Neuronal stem cell (in vitro differentiated cells): ENCODE measurements around the gene HIKESHI.
"Not testable (repeated sequence)": the region's sequence is repeated elsewhere in the genome, so short reads cannot be mapped to it uniquely, and the experiment has no call there.

Experiments
- DNase-seq: peaks from one replicate; pipeline ENCODE4 v3.0.0-alpha.2; 2013; ENCODE audit warnings: low spot score
- H2AFZ ChIP-seq: one replicate; pipeline ENCODE4 v1.6.1; 2013; ENCODE audit warnings: mild to moderate bottlenecking, low read length, inconsistent platforms
- H2AK5ac ChIP-seq: 2 replicates; pipeline ENCODE4 v1.6.1; 2013; ENCODE audit warnings: low read depth, mild to moderate bottlenecking, inconsistent platforms, low read length, moderate library complexity, mixed read lengths
- H2BK120ac ChIP-seq: 2 replicates; pipeline ENCODE4 v1.6.1; 2013; ENCODE audit warnings: low read depth, mild to moderate bottlenecking, inconsistent platforms, low read length, moderate library complexity, mixed read lengths
- H2BK12ac ChIP-seq: one replicate; pipeline ENCODE4 v1.6.1; 2013; ENCODE audit warnings: low read length, inconsistent platforms
- H2BK15ac ChIP-seq: 2 replicates; pipeline ENCODE4 v1.6.1; 2013; ENCODE audit warnings: mild to moderate bottlenecking, low read length, inconsistent platforms, mixed read lengths
- H2BK5ac ChIP-seq: one replicate; pipeline ENCODE4 v1.6.1; 2013; ENCODE audit warnings: inconsistent platforms, mild to moderate bottlenecking, low read length, moderate library complexity
- H3K14ac ChIP-seq: one replicate; pipeline ENCODE4 v1.6.1; 2013; ENCODE audit warnings: low read length, inconsistent platforms
- H3K18ac ChIP-seq: 2 replicates; pipeline ENCODE4 v1.6.1; 2013; ENCODE audit warnings: low read length, inconsistent platforms
- H3K23ac ChIP-seq: 2 replicates; pipeline ENCODE4 v1.6.1; 2013; ENCODE audit warnings: low read depth, mild to moderate bottlenecking, mixed read lengths, low read length, inconsistent platforms; ENCODE audit not compliant: poor library complexity
- H3K27ac ChIP-seq: replicated peaks from 3 replicates; pipeline ENCODE4 v1.5.1; 2013; ENCODE audit warnings: low read length, inconsistent platforms
- H3K27me3 ChIP-seq, 3 experiments: 2 replicates each; pipeline ENCODE4 v1.6.1; 2013; ENCODE audit warnings: low read length in 3 of 3, mild to moderate bottlenecking in 2 of 3, inconsistent platforms in 1 of 3, low read depth in 1 of 3, mixed read lengths in 1 of 3, moderate library complexity in 1 of 3; ENCODE audit not compliant: control insufficient read depth in 3 of 3, insufficient read depth in 3 of 3
- H3K36me3 ChIP-seq, 2 donors: replicated peaks in 1 of 2; 2 replicates each; pipeline ENCODE4 v1.6.1; 2013; ENCODE audit warnings: low read length in 2 of 2; ENCODE audit not compliant: control insufficient read depth in 2 of 2, insufficient read depth in 2 of 2
- H3K4ac ChIP-seq: 2 replicates; pipeline ENCODE4 v1.6.1; 2013; ENCODE audit warnings: inconsistent platforms, mild to moderate bottlenecking, low read length, moderate library complexity
- H3K4me1 ChIP-seq, 2 donors: 1 replicate in 1 of 2; 2 replicates in 1 of 2; pipeline ENCODE4 v1.6.1; 2013; ENCODE audit warnings: low read length in 2 of 2, low read depth in 1 of 2; ENCODE audit not compliant: control insufficient read depth in 2 of 2, insufficient read depth in 1 of 2
- H3K4me2 ChIP-seq: one replicate; pipeline ENCODE4 v1.6.1; 2013; ENCODE audit warnings: mild to moderate bottlenecking, low read length, inconsistent platforms; ENCODE audit not compliant: insufficient read depth, poor library complexity, severe bottlenecking
- H3K4me3 ChIP-seq, 2 donors: 2 replicates each; pipeline ENCODE4 v1.5.1; 2013; ENCODE audit warnings: low read length in 2 of 2, mild to moderate bottlenecking in 2 of 2, inconsistent platforms in 1 of 2, moderate library complexity in 1 of 2
- H3K79me1 ChIP-seq: one replicate; pipeline ENCODE4 v1.6.1; 2013; ENCODE audit warnings: low read depth, mild to moderate bottlenecking, inconsistent platforms, low read length, moderate library complexity
- H3K9ac ChIP-seq: one replicate; pipeline ENCODE4 v1.6.1; 2013; ENCODE audit warnings: mild to moderate bottlenecking, low read depth, low read length, inconsistent platforms; ENCODE audit not compliant: poor library complexity
- H3K9me3 ChIP-seq, 2 donors: replicated peaks in 1 of 2; 2 replicates each; pipeline versions ENCODE3 to v1.6.1; 2013; ENCODE audit warnings: low read length in 2 of 2, mild to moderate bottlenecking in 2 of 2, inconsistent platforms in 1 of 2, low read depth in 1 of 2, mixed read lengths in 1 of 2, moderate library complexity in 1 of 2; ENCODE audit not compliant: control insufficient read depth in 2 of 2, insufficient read depth in 1 of 2
- H4K8ac ChIP-seq: one replicate; pipeline ENCODE4 v1.6.1; 2013; ENCODE audit warnings: low read depth, mild to moderate bottlenecking, inconsistent platforms, low read length, moderate library complexity
- H4K91ac ChIP-seq: one replicate; pipeline ENCODE4 v1.6.1; 2013; ENCODE audit warnings: low read length, low read depth, mild to moderate bottlenecking, inconsistent platforms; ENCODE audit not compliant: poor library complexity
- WGBS, 2 donors: extraction: QIAGEN DNeasy Blood & Tissue Kit; methylation state at CpG; one replicate each; pipeline ENCODE4 v1.1.7; 2013; ENCODE audit warnings: missing lambda C conversion rate in 2 of 2, mixed read lengths in 1 of 2; ENCODE audit not compliant: insufficient read length in 2 of 2, insufficient replicate concordance in 1 of 2; ENCODE audit errors: extremely low coverage in 2 of 2; 5-methylcytosine and 5-hydroxymethylcytosine counted together

The HIKESHI gene

GRCh38 chr11:86308710-86309109 lies 6.7 kb downstream of the HIKESHI start:
- peaks cover 0 to 32% of the 10 kb centered on the region in 2 donors for H3K36me3 ChIP-seq
- not testable (repeated sequence) for H3K27me3 ChIP-seq, H2BK12ac ChIP-seq, H3K4me3 ChIP-seq, H2AK5ac ChIP-seq, H3K9ac ChIP-seq, H2BK120ac ChIP-seq, DNase-seq, H4K91ac ChIP-seq, H2AFZ ChIP-seq, H3K4me1 ChIP-seq, H4K8ac ChIP-seq, H3K79me1 ChIP-seq, H2BK5ac ChIP-seq, H2BK15ac ChIP-seq, H3K4ac ChIP-seq, H3K27ac ChIP-seq, H3K9me3 ChIP-seq, H3K18ac ChIP-seq, H3K4me2 ChIP-seq, H3K14ac ChIP-seq, H3K23ac ChIP-seq
- WGBS, 2 donors = no CpG with 5 or more reads among the region's 4 CpGs

GRCh38 chr11:86313793-86314192 lies 11.8 kb downstream of the HIKESHI start:
- no peak overlapping the region for H3K4ac ChIP-seq
- H2BK120ac ChIP-seq = no peak overlapping the region
- H3K23ac ChIP-seq = no peak overlapping the region
- H3K27me3 ChIP-seq = no peaks in the 10 kb centered on the region
- no peak for DNase-seq
- H3K14ac ChIP-seq = no peak overlapping the region
- H2BK12ac ChIP-seq = no peak overlapping the region
- no peak overlapping the region for H2BK15ac ChIP-seq
- no peak overlapping the region for H3K4me3 ChIP-seq
- H3K9ac ChIP-seq = no peak overlapping the region
- H3K18ac ChIP-seq = no peak overlapping the region
- H4K8ac ChIP-seq = no peak overlapping the region
- no CpG with 5 or more reads among the region's 2 CpGs for WGBS, 2 donors
- H3K4me1 ChIP-seq = no peaks in the 10 kb centered on the region
- no peak overlapping the region for H4K91ac ChIP-seq
- H3K79me1 ChIP-seq = no peaks in the 10 kb centered on the region
- no peak overlapping the region for H3K4me2 ChIP-seq
- no peak overlapping the region for H2AFZ ChIP-seq
- peaks cover 0 to 3% of the 10 kb centered on the region in 2 donors for H3K9me3 ChIP-seq
- H3K27ac ChIP-seq = no peak overlapping the region
- no peak overlapping the region for H2BK5ac ChIP-seq
- no peak overlapping the region for H2AK5ac ChIP-seq
- peaks cover under 1 to 42% of the 10 kb centered on the region in 2 donors for H3K36me3 ChIP-seq

- Histone ChIP-seq H3K14ac (no peak overlapping the region), H2BK12ac (no peak overlapping the region), H2BK120ac (no peak overlapping the region), H2AFZ (no peak overlapping the region), H3K36me3 (peaks cover 1 to 49% of the 10 kb centered on the region in 2 donors), H3K18ac (no peak overlapping the region), H2AK5ac (no peak overlapping the region), H2BK5ac (no peak overlapping the region), H3K79me1 (no peaks in the 10 kb centered on the region), H4K8ac (no peak overlapping the region), H3K4ac (no peak overlapping the region), H3K4me2 (no peak overlapping the region), H3K4me3 (no peak overlapping the region), H3K27ac (no peak overlapping the region), H3K4me1 (no peaks in the 10 kb centered on the region), H3K27me3 (no peaks in the 10 kb centered on the region), H3K9me3 (peaks cover 0 to 3% of the 10 kb centered on the region in 2 donors), H3K23ac (no peak overlapping the region), H3K9ac (no peak overlapping the region), H2BK15ac (no peak overlapping the region), H4K91ac (no peak overlapping the region)
- DNase-seq = no peak
- no CpG with 5 or more reads among the region's 2 CpGs for WGBS, 2 donors
Measured at GRCh38 chr11:86314636-86315035, 12.6 kb downstream of the HIKESHI start.

GRCh38 chr11:86335131-86335767 lies 33.2 kb downstream of the HIKESHI start:
- Histone ChIP-seq H3K18ac (no peak overlapping the region), H3K27ac (no peak overlapping the region), H2AK5ac (no peak overlapping the region), H4K91ac (no peak overlapping the region), H3K14ac (no peak overlapping the region), H3K27me3 (no peaks in the 10 kb centered on the region), H2BK120ac (no peak overlapping the region), H4K8ac (no peak overlapping the region), H3K4me2 (no peak overlapping the region), H3K79me1 (no peaks in the 10 kb centered on the region), H3K23ac (no peak overlapping the region), H3K9ac (no peak overlapping the region), H2BK15ac (no peak overlapping the region), H2AFZ (no peak overlapping the region), H3K9me3 (peaks cover 1 to 35% of the 10 kb centered on the region in 2 donors), H3K36me3 (peaks cover 6 to 78% of the 10 kb centered on the region in 2 donors), H2BK5ac (no peak overlapping the region), H3K4ac (no peak overlapping the region), H3K4me1 (no peaks in the 10 kb centered on the region), H2BK12ac (no peak overlapping the region), H3K4me3 (no peak overlapping the region)
- no CpG with 5 or more reads among the region's 6 CpGs for WGBS, 2 donors
- no peak for DNase-seq
